GM12873 (cell line): ENCODE measurements around the gene PANX1.

Experiments
- CTCF ChIP-seq: IDR thresholded peaks from 2 replicates; pipeline ENCODE4 v1.5.1; 2012; ENCODE audit warnings: low read depth, mild to moderate bottlenecking, moderate library complexity, low read length, control low read depth; ENCODE audit not compliant: insufficient read depth; ENCODE audit errors: missing control alignments

PANX1 gene

GRCh38 chr11:94150704-94151685 is 22.4 kb downstream of the PANX1 start:
- TF ChIP-seq CTCF = no peak

GRCh38 chr11:94151903-94152677 is 23.4 kb downstream of the PANX1 start:
- TF ChIP-seq CTCF = no peak

GRCh38 chr11:94152678-94153065 is 24.0 kb downstream of the PANX1 start:
- no peak for TF ChIP-seq CTCF

- no peak for TF ChIP-seq CTCF
Measured at GRCh38 chr11:94153320-94153719, 24.7 kb downstream of the PANX1 start.

- no peak for TF ChIP-seq CTCF
Measured at GRCh38 chr11:94154095-94154856, 25.6 kb downstream of the PANX1 start.

- no peak for TF ChIP-seq CTCF
Measured at GRCh38 chr11:94168882-94169281, 40.2 kb downstream of the PANX1 start.

- TF ChIP-seq CTCF = no peak
Measured at GRCh38 chr11:94169516-94169915, 40.9 kb downstream of the PANX1 start.
